ENCODE results near the gene SEMA6D.

SEMA6D gene

GRCh38 chr15:47727676-47728075, 10.4 kb downstream of the SEMA6D start:
- no peak for TF ChIP-seq CTCF (IDR thresholded peaks at IDR 0.05)

DNA sequence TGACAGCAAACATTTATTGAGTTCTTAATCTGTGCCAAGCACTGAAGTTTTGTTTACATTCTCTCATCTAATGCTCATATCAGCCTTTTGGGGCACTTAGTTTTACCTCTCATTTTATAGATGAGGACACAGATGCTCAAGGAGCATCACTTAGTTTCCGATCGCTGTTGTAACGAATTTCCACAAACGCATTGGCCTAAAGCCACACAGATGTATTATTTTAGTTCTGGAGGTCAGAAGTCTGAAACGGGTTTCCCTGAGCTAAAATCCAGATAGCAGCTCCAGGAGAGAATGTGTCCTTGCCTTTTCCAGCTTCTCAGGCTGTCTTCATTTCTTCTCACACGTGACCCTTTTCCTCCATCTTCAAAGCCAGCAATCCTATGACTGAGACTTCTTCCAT, 11.1 kb downstream of the SEMA6D start:
- no peak for TF ChIP-seq CTCF (IDR thresholded peaks at IDR 0.05)

DNA sequence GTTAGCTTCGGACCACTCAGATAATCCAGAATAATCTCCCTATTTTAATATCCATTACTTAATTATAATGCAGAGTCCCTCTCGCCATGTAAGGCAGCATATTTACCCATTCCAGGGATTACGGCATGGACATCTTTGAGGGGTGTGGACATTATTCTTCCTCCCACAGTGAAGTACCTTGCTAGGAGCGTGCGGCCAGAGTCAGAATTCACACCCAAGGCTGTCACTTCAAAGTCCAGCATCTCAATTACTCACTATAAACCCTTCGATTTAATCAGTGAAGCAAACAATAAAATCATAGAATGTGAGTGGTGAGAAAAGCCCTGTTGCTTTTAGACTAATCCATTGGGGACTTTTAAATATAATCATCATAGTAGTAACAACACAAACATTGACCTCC, 11.6 kb downstream of the SEMA6D start:
- no peak for TF ChIP-seq CTCF (IDR thresholded peaks at IDR 0.05)

DNA sequence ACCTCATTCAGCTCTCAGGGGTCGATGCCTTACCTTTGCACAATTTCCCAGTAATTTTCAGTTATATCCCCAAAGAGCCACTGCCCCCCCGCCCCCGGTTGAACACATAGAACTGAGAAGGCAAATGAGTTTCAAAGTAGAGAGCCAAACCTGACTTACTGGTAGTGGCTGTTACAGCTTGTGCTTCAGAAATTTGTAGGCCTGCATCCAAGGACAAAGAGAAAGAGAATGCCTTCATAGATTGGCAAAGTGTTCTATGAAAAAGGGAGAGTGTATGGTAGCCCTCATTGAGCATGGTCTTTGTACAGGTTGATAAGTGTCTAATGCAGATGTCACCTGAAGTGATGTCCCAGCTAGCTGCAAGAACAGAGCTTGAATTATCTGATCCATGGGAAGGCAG, 13.9 kb downstream of the SEMA6D start:
- TF ChIP-seq CTCF (IDR thresholded peaks at IDR 0.05): no peak

- no peak for TF ChIP-seq CTCF (IDR thresholded peaks at IDR 0.05)
These were observed 14.9 kb downstream of the SEMA6D start for GRCh38 chr15:47732248-47732647.

DNA sequence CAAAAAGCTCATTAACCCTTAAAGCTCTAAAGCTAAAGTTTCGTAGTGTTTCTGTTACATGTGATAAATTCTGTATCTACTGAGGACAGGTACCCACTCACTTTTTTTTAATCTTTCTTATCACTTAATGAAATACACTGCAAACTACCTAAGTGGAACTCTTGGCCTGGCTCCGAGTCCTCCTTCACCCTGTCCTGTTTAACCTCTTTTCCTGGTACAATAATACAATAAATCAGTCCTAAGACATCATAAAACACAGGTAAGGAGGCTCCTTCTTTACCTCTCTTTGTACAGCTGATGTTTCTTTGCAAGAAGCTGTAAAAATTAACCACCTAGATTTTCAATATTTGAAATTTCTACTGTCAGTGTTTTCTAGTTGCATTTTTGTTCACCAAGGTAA, 15.8 kb downstream of the SEMA6D start:
- TF ChIP-seq CTCF (IDR thresholded peaks at IDR 0.05): no peak

- TF ChIP-seq CTCF (IDR thresholded peaks at IDR 0.05): no peak
These were observed 19.0 kb downstream of the SEMA6D start for GRCh38 chr15:47736143-47736786.

DNA sequence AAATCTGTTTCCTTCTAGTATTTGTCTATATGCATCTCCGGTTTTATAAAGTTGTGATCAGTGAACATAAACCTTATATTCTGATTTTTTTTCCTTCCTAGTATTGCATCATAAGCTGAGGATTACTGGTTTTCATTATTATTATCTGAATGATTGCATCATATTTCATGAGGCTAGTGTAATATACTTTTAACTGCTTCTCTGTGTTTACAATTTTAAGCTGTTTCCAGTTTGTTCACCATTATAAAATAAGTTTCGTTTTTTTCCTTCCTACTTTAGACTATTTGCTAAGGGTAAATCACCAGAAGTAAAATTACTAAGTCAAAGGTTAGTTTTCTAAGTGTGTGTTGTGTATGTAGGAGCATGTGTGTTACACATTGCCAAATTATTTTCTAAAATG, 20.2 kb downstream of the SEMA6D start:
- TF ChIP-seq CTCF (IDR thresholded peaks at IDR 0.05): no peak
